NCI-H2029 (cell line): Measurements from ENCODE around the gene RAET1G.

Source experiments
- DNase-seq: peaks from one replicate; lab custom pipeline; 2025; lab: John Stamatoyannopoulos, UW

RAET1G gene

DNA sequence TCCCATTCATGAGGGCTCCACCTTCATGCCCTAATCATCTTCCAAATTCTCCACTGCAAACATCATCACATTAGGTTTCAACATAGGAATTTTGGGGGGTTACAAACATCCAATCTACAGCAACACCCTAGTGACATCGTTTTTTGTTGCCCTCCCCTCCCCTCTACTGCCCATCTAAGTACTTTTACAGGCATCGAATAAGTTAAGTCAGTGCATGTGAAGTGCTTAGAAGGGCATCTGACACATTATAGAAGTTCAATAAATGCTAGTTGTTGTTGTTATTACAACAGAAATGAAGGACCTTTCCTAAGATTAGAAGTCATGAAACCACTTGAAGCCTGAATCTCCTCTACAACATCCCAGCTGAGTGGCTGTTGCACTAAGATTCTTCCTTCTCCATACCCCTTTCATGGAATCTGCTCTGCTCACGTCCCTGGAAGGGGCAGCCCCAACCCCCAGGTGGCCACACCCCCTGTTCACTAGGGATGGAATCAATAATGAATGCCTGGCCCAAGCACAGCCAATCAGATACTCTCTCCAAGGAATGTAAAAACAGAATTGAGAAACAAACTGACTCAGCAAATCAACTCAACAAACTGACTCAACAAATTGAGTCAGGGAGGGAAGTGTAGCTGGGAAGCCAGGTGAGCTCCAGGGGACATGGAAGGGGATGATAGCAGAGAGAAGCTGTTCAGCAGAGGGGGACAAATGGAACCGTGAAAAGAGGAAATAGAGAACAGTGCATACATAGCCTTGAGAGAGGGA lies 54.9 kb downstream of the RAET1G start:
- DNase-seq: no peak
